H1 (cell line): ENCODE measurements around the gene CDC5L. TPM values are rescaled to one million over a fixed set of nuclear protein-coding genes. Genes with fewer than 3 reads are reported as not detected.
A peak's percentile ranks its signal among the peaks of the same experiment; 100 is the strongest.

ENCODE experiments used
- CTCF ChIA-PET: fragments of 300-600 bp; sonication (Branson Sonifier 250); formaldehyde crosslinking; loops from one replicate; lab custom pipeline; 2021; ENCODE audit not compliant: partially characterized antibody; lab: Charles Lee
- POLR2A ChIA-PET: fragments of 300-600 bp; sonication (Branson Sonifier 250); formaldehyde crosslinking; loops from one replicate; lab custom pipeline; 2021; ENCODE audit warnings: inconsistent platforms; ENCODE audit not compliant: partially characterized antibody; lab: Charles Lee
- DNase-seq, 2 experiments: peaks; one replicate each; pipeline versions ENCODE4 v3.0.0 to v3.0.0-alpha.2; 2010 to 2022; ENCODE audit warnings: low spot score in 2 of 2, low read depth in 1 of 2, mixed read lengths in 1 of 2
- FAIRE-seq: peaks from 2 replicates; lab custom pipeline; 2011; peaks lifted over from hg19 to GRCh38; lab: Jason Lieb, UNC
- H2AFZ ChIP-seq: 2 replicates; pipeline ENCODE4 v1.8.1; 2012; ENCODE audit warnings: low read length, inconsistent platforms
- H2AK5ac ChIP-seq: 2 replicates; pipeline ENCODE4 v1.6.1; 2013; ENCODE audit warnings: low read depth, low read length
- H2BK120ac ChIP-seq: replicated peaks from 2 replicates; pipeline ENCODE3; 2013; ENCODE audit warnings: low read depth, low read length, inconsistent platforms
- H2BK12ac ChIP-seq: 2 replicates; pipeline ENCODE4 v1.6.1; 2013; ENCODE audit warnings: low read depth, low read length
- H2BK15ac ChIP-seq: 2 replicates; pipeline ENCODE4 v1.6.1; 2013; ENCODE audit warnings: low read length
- H2BK20ac ChIP-seq: 2 replicates; pipeline ENCODE4 v1.6.1; 2013; ENCODE audit warnings: low read length
- H2BK5ac ChIP-seq: 2 replicates; pipeline ENCODE4 v1.6.1; 2013; ENCODE audit warnings: low read depth, low read length
- H3K14ac ChIP-seq: 2 replicates; pipeline ENCODE4 v1.6.1; 2013; ENCODE audit warnings: inconsistent platforms; ENCODE audit not compliant: insufficient read length
- H3K18ac ChIP-seq: 2 replicates; pipeline ENCODE4 v1.6.1; 2013; ENCODE audit warnings: low read length; ENCODE audit errors: extremely low read depth
- H3K23ac ChIP-seq: 2 replicates; pipeline ENCODE4 v1.6.1; 2013; ENCODE audit warnings: inconsistent platforms; ENCODE audit not compliant: insufficient read length
- H3K23me2 ChIP-seq: 2 replicates; pipeline ENCODE4 v1.6.1; 2013; ENCODE audit warnings: low read depth, low read length
- H3K27ac ChIP-seq: 2 replicates; pipeline ENCODE4 v1.6.1; 2011; ENCODE audit warnings: low read depth, low read length, inconsistent platforms
- H3K27me3 ChIP-seq, 4 experiments: replicated peaks in 1 of 4; 1 replicate in 1 of 4; 2 replicates in 3 of 4; pipeline versions ENCODE4 v1.6.1 to v1.8.1; 2011 to 2013; ENCODE audit warnings: low read length in 3 of 4, mild to moderate bottlenecking in 3 of 4, inconsistent platforms in 2 of 4, mixed read lengths in 2 of 4, moderate library complexity in 1 of 4; ENCODE audit not compliant: control insufficient read depth in 3 of 4, insufficient read depth in 3 of 4; ENCODE audit errors: extremely low read depth in 1 of 4
- H3K36me3 ChIP-seq, 4 experiments: 2 replicates each; pipeline versions ENCODE4 v1.6.1 to v1.8.1; 2011 to 2013; ENCODE audit warnings: mild to moderate bottlenecking in 4 of 4, low read length in 3 of 4, moderate library complexity in 2 of 4, control low read depth in 1 of 4, inconsistent platforms in 1 of 4; ENCODE audit not compliant: insufficient read depth in 4 of 4, control insufficient read depth in 2 of 4
- H3K4ac ChIP-seq: replicated peaks from 2 replicates; pipeline ENCODE3; 2013; ENCODE audit warnings: low read length, low read depth, mixed read lengths, inconsistent platforms; ENCODE audit not compliant: insufficient read length
- H3K4me1 ChIP-seq, 4 experiments: replicated peaks in 1 of 4; 1 replicate in 1 of 4; 2 replicates in 3 of 4; pipeline versions ENCODE4 v1.6.1 to v1.8.1; 2011 to 2013; ENCODE audit warnings: low read length in 3 of 4, inconsistent platforms in 2 of 4, mixed read lengths in 1 of 4; ENCODE audit not compliant: insufficient read depth in 4 of 4, control insufficient read depth in 3 of 4
- H3K4me2 ChIP-seq, 2 experiments: 2 replicates each; pipeline versions ENCODE4 v1.6.1 to v1.8.1; 2011 to 2013; ENCODE audit warnings: low read depth in 2 of 2, low read length in 2 of 2, control low read depth in 1 of 2, inconsistent platforms in 1 of 2, mild to moderate bottlenecking in 1 of 2; ENCODE audit not compliant: insufficient read depth in 1 of 2
- H3K4me3 ChIP-seq, 4 experiments: fragments of 200-600, 300-600 bp in 1 of 4; sonication (generic), shearing (Covaris generic), sonication (Bioruptor Twin) in 1 of 4; 2 replicates each; pipeline versions ENCODE4 v1.5.1 to v1.8.1; 2011 to 2016; ENCODE audit warnings: low read length in 4 of 4, low read depth in 3 of 4, control low read depth in 2 of 4, inconsistent platforms in 2 of 4, mild to moderate bottlenecking in 2 of 4, mixed read lengths in 1 of 4, moderate library complexity in 1 of 4; ENCODE audit not compliant: insufficient read depth in 2 of 4; ENCODE audit errors: extremely low read depth in 1 of 4
- H3K56ac ChIP-seq: replicated peaks from 2 replicates; pipeline ENCODE3; 2013; ENCODE audit warnings: low read depth, mild to moderate bottlenecking, mixed read lengths, low read length, inconsistent platforms; ENCODE audit not compliant: insufficient read length
- H3K79me1 ChIP-seq: 2 replicates; pipeline ENCODE4 v1.6.1; 2013; ENCODE audit warnings: low read depth, low read length, control low read depth
- H3K79me2 ChIP-seq, 2 experiments: 2 replicates each; pipeline versions ENCODE4 v1.6.1 to v1.8.1; 2012 to 2013; ENCODE audit warnings: low read length in 2 of 2, mild to moderate bottlenecking in 2 of 2, inconsistent platforms in 1 of 2; ENCODE audit not compliant: insufficient read depth in 2 of 2, control insufficient read depth in 1 of 2
- H3K9ac ChIP-seq, 4 experiments: replicated peaks in 1 of 4; 1 replicate in 1 of 4; 2 replicates in 3 of 4; pipeline versions ENCODE4 v1.6.1 to v1.8.1; 2011 to 2013; ENCODE audit warnings: low read depth in 3 of 4, low read length in 3 of 4, control low read depth in 2 of 4, mild to moderate bottlenecking in 2 of 4, moderate library complexity in 2 of 4, inconsistent platforms in 1 of 4; ENCODE audit errors: extremely low read depth in 1 of 4
- H3K9me3 ChIP-seq, 2 experiments: 2 replicates each; pipeline versions ENCODE4 v1.6.1 to v1.8.1; 2012 to 2013; ENCODE audit warnings: mild to moderate bottlenecking in 2 of 2, moderate library complexity in 2 of 2, control low read depth in 1 of 2, inconsistent platforms in 1 of 2, low read depth in 1 of 2, low read length in 1 of 2, mixed read lengths in 1 of 2; ENCODE audit not compliant: insufficient read depth in 2 of 2
- H4K20me1 ChIP-seq, 2 experiments: replicated peaks in 1 of 2; 2 replicates each; pipeline versions ENCODE3 to v1.8.1; 2011 to 2013; ENCODE audit warnings: inconsistent platforms in 2 of 2, low read length in 2 of 2, mild to moderate bottlenecking in 1 of 2; ENCODE audit not compliant: insufficient read depth in 2 of 2, control insufficient read depth in 1 of 2
- H4K5ac ChIP-seq: 2 replicates; pipeline ENCODE4 v1.6.1; 2013; ENCODE audit warnings: low read length, low read depth, mixed read lengths, inconsistent platforms; ENCODE audit not compliant: insufficient read length
- H4K8ac ChIP-seq: 2 replicates; pipeline ENCODE4 v1.8.0; 2013; ENCODE audit warnings: mild to moderate bottlenecking, moderate library complexity, low read length, inconsistent platforms; ENCODE audit not compliant: insufficient read depth; ENCODE audit errors: extremely low read depth
- H4K91ac ChIP-seq: replicated peaks from 2 replicates; pipeline ENCODE3; 2013; ENCODE audit warnings: low read length, mixed read lengths, inconsistent platforms; ENCODE audit not compliant: insufficient read length
- ATF2 ChIP-seq: IDR thresholded peaks from 2 replicates; pipeline ENCODE4 v1.6.1; 2012; ENCODE audit warnings: low read length, inconsistent platforms
- CHD2 ChIP-seq: IDR thresholded peaks from 2 replicates; pipeline ENCODE4 v1.6.1; 2012; ENCODE audit warnings: low read length, improper control_type of control experiment
- EP300 ChIP-seq, 2 experiments: IDR thresholded peaks; 1 replicate in 1 of 2; 2 replicates in 1 of 2; pipeline ENCODE4 v1.6.1; 2011 to 2012; ENCODE audit warnings: low read depth in 2 of 2, low read length in 2 of 2, mild to moderate bottlenecking in 2 of 2, borderline replicate concordance in 1 of 2, inconsistent platforms in 1 of 2, moderate library complexity in 1 of 2
- GABPA ChIP-seq: IDR thresholded peaks from 2 replicates; pipeline ENCODE4 v1.6.1; 2011; ENCODE audit warnings: mild to moderate bottlenecking, low read length, moderate library complexity, borderline replicate concordance; ENCODE audit not compliant: insufficient read depth
- GTF2F1 ChIP-seq: IDR thresholded peaks from 2 replicates; pipeline ENCODE4 v1.6.1; 2012; ENCODE audit warnings: low read depth, low read length, improper control_type of control experiment, borderline replicate concordance
- NRF1 ChIP-seq: IDR thresholded peaks from 2 replicates; pipeline ENCODE4 v1.6.1; 2011; ENCODE audit warnings: mild to moderate bottlenecking, low read depth, low read length, improper control_type of control experiment
- POU5F1 ChIP-seq: IDR thresholded peaks from 2 replicates; pipeline ENCODE4 v1.6.1; 2011; ENCODE audit warnings: low read depth, mild to moderate bottlenecking, low read length, moderate library complexity
- SP1 ChIP-seq: IDR thresholded peaks from 2 replicates; pipeline ENCODE4 v1.6.1; 2011; ENCODE audit warnings: low read depth, low read length
- SUZ12 ChIP-seq: fragments of 200-600 bp; sonication (generic); IDR thresholded peaks from 2 replicates; pipeline ENCODE4 v1.6.1; 2012; ENCODE audit warnings: mild to moderate bottlenecking, inconsistent platforms, low read length, moderate library complexity, mixed read lengths
- TBP ChIP-seq: IDR thresholded peaks from 2 replicates; pipeline ENCODE4 v1.6.1; 2011; ENCODE audit warnings: low read depth, low read length, improper control_type of control experiment
- WGBS, 2 experiments: shearing (Covaris generic) in 1 of 2; methylation state at CpG; one replicate each; pipeline versions ENCODE4 v1.1.6 to v1.1.7; 2013 to 2015; ENCODE audit warnings: low lambda C conversion rate in 2 of 2, mixed read lengths in 2 of 2, inconsistent platforms in 1 of 2, low coverage in 1 of 2, missing lambda C conversion rate in 1 of 2; ENCODE audit not compliant: insufficient replicate concordance in 2 of 2, insufficient coverage in 1 of 2, insufficient read length in 1 of 2; ENCODE audit errors: extremely low coverage in 1 of 2, missing lambda C conversion rate in 1 of 2; 5-methylcytosine and 5-hydroxymethylcytosine counted together
- polyA plus RNA-seq, 7 experiments: library from polyadenylated mRNA; depleted of rRNA in 3 of 7; stranded (reverse) in 5 of 7; unstranded in 2 of 7; fragments of >200 nt in 5 of 7; fragments of 200-250 nt in 2 of 7; gene quantifications; 1 replicate in 5 of 7; 2 replicates in 1 of 7; 4 replicates in 1 of 7; pipeline versions ENCODE4 v1.2.1 to v1.2.3, GENCODE V29; 2011 to 2013; ENCODE audit warnings: missing spikeins in 2 of 7, mixed read lengths in 2 of 7
- total RNA-seq: library from RNA; stranded (reverse); fragmentation: NEBNext Ultra II Directional; extraction: Animal tissue kit (Norgen Biotek cat#: 25700); gene quantifications from 2 replicates; pipeline ENCODE4 v1.2.1, GENCODE V29; 2021
- TF ChIP-seq, protein P1 (sequence below): IDR thresholded peaks from 2 replicates; pipeline ENCODE4 v1.6.1; 2012; ENCODE audit warnings: inconsistent platforms

Gene CDC5L
- total and polyA plus RNA-seq, 2 of the 8 experiments (the other 6 are each of a cell fraction or from before 2014, with no cell fraction given) = 8.4 to 32.8 TPM

- no peak for DNase-seq
- WGBS, 2 experiments = 89% methylated on average over 2 of the region's 2 CpGs; no CpG with 5 or more reads in 1 of the 2 experiments
- H3K4me2 ChIP-seq = no peak overlapping the region
These were observed 83.2 kb downstream of the CDC5L start for GRCh38 chr6:44470746-44471145.

More at GRCh38 chr6:44470746-44471145, 83.2 kb downstream of the CDC5L start:
- no peak for TF ChIP-seq SP1
- no peak for TF ChIP-seq GABPA
- no peak for TF ChIP-seq CHD2
- no peak for TF ChIP-seq TBP
- no peak for TF ChIP-seq POU5F1
- TF ChIP-seq, protein P1, sequence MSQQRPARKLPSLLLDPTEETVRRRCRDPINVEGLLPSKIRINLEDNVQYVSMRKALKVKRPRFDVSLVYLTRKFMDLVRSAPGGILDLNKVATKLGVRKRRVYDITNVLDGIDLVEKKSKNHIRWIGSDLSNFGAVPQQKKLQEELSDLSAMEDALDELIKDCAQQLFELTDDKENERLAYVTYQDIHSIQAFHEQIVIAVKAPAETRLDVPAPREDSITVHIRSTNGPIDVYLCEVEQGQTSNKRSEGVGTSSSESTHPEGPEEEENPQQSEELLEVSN = no peak
- TF ChIP-seq GTF2F1 = no peak
- TF ChIP-seq EP300 (IDR thresholded peaks at IDR 0.05; ENCODE audit: borderline replicate concordance in 1 of 2, low read depth in 2 of 2, low read length in 2 of 2) = no peak
- TF ChIP-seq NRF1 = no peak
- TF ChIP-seq ATF2 = no peak
- TF ChIP-seq SUZ12 = no peak
- no peak overlapping the region for H3K56ac ChIP-seq
- H4K5ac ChIP-seq = no peak overlapping the region
- no peaks in the 10 kb centered on the region for H3K79me2 ChIP-seq
- H2BK15ac ChIP-seq = peak overlapping the region; percentile 48; the same call in 1 of the 2 replicates
- H3K27ac ChIP-seq = no peak overlapping the region
- CTCF ChIA-PET = interaction anchor here (0.7 to 12.1 kb wide), 13 partner anchors 11 to 527 kb away, joined by 3 to 135 read pairs (median 4); no protein-coding TSS in a partner anchor
- FAIRE-seq = no peak
- no peak overlapping the region for H2AK5ac ChIP-seq
- no peaks in the 10 kb centered on the region for H3K9me3 ChIP-seq
- H3K36me3 ChIP-seq = no peaks in the 10 kb centered on the region
- no peak overlapping the region for H3K18ac ChIP-seq
- H3K4me3 ChIP-seq = no peak overlapping the region
- H3K9ac ChIP-seq = no peak overlapping the region
- no peak overlapping the region for H2BK120ac ChIP-seq
- H3K4ac ChIP-seq = no peak overlapping the region
- POLR2A ChIA-PET = interaction anchor here (0.7 kb wide), 1 partner anchor 155 kb away, joined by 4 read pairs; no protein-coding TSS in a partner anchor
- peaks cover 0 to 12% (median 7%) of the 10 kb centered on the region in 4 experiments; a peak in 5 of 7 replicates for H3K4me1 ChIP-seq
- no peak overlapping the region for H4K91ac ChIP-seq
- no peak overlapping the region for H2BK20ac ChIP-seq
- H4K20me1 ChIP-seq = no peaks in the 10 kb centered on the region
- peak overlapping the region; percentile 55; the same call in 1 of the 2 replicates for H2BK5ac ChIP-seq
- H3K23ac ChIP-seq = no peak overlapping the region
- H3K14ac ChIP-seq = no peak overlapping the region
- no peaks in the 10 kb centered on the region for H3K23me2 ChIP-seq
- no peaks in the 10 kb centered on the region for H3K27me3 ChIP-seq
- H2BK12ac ChIP-seq = peak overlapping the region; percentile 81; the same call in 1 of the 2 replicates
- no peak overlapping the region for H4K8ac ChIP-seq
- no peak overlapping the region for H2AFZ ChIP-seq
- H3K79me1 ChIP-seq = no peaks in the 10 kb centered on the region
